ENCODE results near the gene PRPS1L1. TPM values are rescaled to one million over a fixed set of nuclear protein-coding genes. Genes with fewer than 3 reads are reported as not detected.
A peak's percentile ranks its signal among the peaks of the same experiment; 100 is the strongest.

Gene PRPS1L1
- polyA plus RNA-seq, 1 donor (not counting 4 experiments of a cell fraction or from before 2014, with no cell fraction given): not detected

DNA sequence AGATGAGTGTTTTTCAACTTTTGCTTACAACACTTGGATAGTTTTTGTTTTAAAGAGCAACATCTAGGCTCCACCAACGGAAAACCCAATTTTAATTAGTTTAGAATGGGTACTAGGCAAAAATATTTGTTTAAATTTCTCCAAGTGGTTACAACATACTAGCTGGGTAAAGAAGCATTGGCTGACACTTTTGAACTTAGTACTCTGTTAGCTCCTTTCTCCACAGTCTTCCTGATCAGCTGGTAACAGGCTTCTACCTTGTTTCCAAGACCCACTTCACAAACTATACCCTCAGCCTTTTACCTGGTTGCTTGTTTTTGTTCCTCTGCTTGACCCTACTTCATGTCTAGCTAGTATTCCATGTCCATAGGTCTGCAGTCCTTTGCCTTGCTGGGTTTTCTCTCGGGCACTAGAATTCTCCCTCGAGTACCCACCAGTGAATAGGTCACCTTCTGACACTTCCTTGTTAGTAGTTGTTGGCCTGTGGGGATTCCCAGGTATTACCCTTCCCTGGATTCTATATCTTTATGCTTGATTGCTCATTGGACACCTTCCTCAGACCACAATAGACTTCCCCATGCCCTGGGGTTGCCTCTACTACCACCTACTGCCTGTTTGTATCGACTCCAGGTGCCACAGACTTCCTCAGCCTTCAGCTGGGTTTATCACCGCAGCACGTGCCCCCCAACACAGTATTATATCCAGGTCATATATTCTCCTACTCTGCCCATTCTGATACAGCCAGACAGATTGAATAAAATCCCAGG, 42.0 kb downstream of the PRPS1L1 start:
- FAIRE-seq: no peak

GRCh38 chr7:17984288-17984687, 43.4 kb downstream of the PRPS1L1 start:
- no peak overlapping the region for H3K9ac ChIP-seq (ENCODE audit: control insufficient read depth, extremely low read depth, insufficient read depth, low read length)
- no peaks in the 10 kb centered on the region for H3K79me2 ChIP-seq (ENCODE audit: control insufficient read depth, insufficient read depth, low read length)
- no peaks in the 10 kb centered on the region for H3K9me1 ChIP-seq (ENCODE audit: control insufficient read depth, extremely low read depth, insufficient read depth, low read length)
- no peak for DNase-seq (ENCODE audit: low read depth, low spot score)
- no peaks in the 10 kb centered on the region for H3K27me3 ChIP-seq (ENCODE audit: control insufficient read depth, extremely low read depth, insufficient read depth, low read length)
- FAIRE-seq: no peak
- no peak overlapping the region for H3K4me3 ChIP-seq (ENCODE audit: control insufficient read depth in 2 of 3, extremely low read depth in 1 of 3, insufficient read depth in 2 of 3, low read depth in 1 of 3, low read length in 3 of 3)
- H3K36me3 ChIP-seq (ENCODE audit: control insufficient read depth in 2 of 2, extremely low read depth in 1 of 2, insufficient read depth in 2 of 2, low read length in 2 of 2): no peaks in the 10 kb centered on the region
- TF ChIP-seq CTCF (optimal IDR thresholded peaks at IDR 0.05 in 1 of 3, IDR thresholded peaks at IDR 0.05 in 1 of 3, conservative IDR thresholded peaks at IDR 0.05 in 1 of 3; ENCODE audit: extremely low read depth in 1 of 3, insufficient read depth in 2 of 3, low read length in 3 of 3) (no peak), EZH2 (IDR thresholded peaks at IDR 0.05; ENCODE audit: low read length) (no peak)
- H3K9me3 ChIP-seq (ENCODE audit: control insufficient read depth, low read depth, low read length): no peaks in the 10 kb centered on the region
- H2AFZ ChIP-seq (ENCODE audit: control insufficient read depth, low read length): no peak overlapping the region
- dilution Hi-C loops (cut with MboI; ENCODE audit: extremely low pct_ligation_motif_present, low sequenced_read_pairs): no loop called here
- H3K27ac ChIP-seq (ENCODE audit: control insufficient read depth, insufficient read depth, low read length): no peak overlapping the region
- peaks cover 10% of the 10 kb centered on the region for H3K4me1 ChIP-seq (ENCODE audit: control insufficient read depth, extremely low read depth, insufficient read depth, low read length)
- H3K4me2 ChIP-seq (ENCODE audit: control insufficient read depth, extremely low read depth, insufficient read depth, low read depth, low read length): no peak overlapping the region
- no peaks in the 10 kb centered on the region for H4K20me1 ChIP-seq (ENCODE audit: control insufficient read depth, extremely low read depth, insufficient read depth, low read length)

More for the DNA sequence above, 42.0 kb downstream of the PRPS1L1 start:
- no peaks in the 10 kb centered on the region for H3K9me1 ChIP-seq (ENCODE audit: control insufficient read depth, extremely low read depth, insufficient read depth, low read length)
- H3K79me2 ChIP-seq (ENCODE audit: control insufficient read depth, insufficient read depth, low read length): no peaks in the 10 kb centered on the region
- no peak overlapping the region for H3K27ac ChIP-seq (ENCODE audit: control insufficient read depth, insufficient read depth, low read length)
- no peak for DNase-seq (ENCODE audit: low read depth, low spot score)
- H3K4me3 ChIP-seq (ENCODE audit: control insufficient read depth in 2 of 3, extremely low read depth in 1 of 3, insufficient read depth in 2 of 3, low read depth in 1 of 3, low read length in 3 of 3): no peak overlapping the region
- H3K4me1 ChIP-seq (ENCODE audit: control insufficient read depth, extremely low read depth, insufficient read depth, low read length): peaks cover 10% of the 10 kb centered on the region
- H3K27me3 ChIP-seq (ENCODE audit: control insufficient read depth, extremely low read depth, insufficient read depth, low read length): no peaks in the 10 kb centered on the region
- H3K4me2 ChIP-seq (ENCODE audit: control insufficient read depth, extremely low read depth, insufficient read depth, low read depth, low read length): no peak overlapping the region
- no peak overlapping the region for H2AFZ ChIP-seq (ENCODE audit: control insufficient read depth, low read length)
- no peak overlapping the region for H3K9ac ChIP-seq (ENCODE audit: control insufficient read depth, extremely low read depth, insufficient read depth, low read length)
- no peaks in the 10 kb centered on the region for H3K36me3 ChIP-seq (ENCODE audit: control insufficient read depth in 2 of 2, extremely low read depth in 1 of 2, insufficient read depth in 2 of 2, low read length in 2 of 2)
- peak in 1 of 3 experiments; percentile 36 for TF ChIP-seq CTCF (optimal IDR thresholded peaks at IDR 0.05 in 1 of 3, IDR thresholded peaks at IDR 0.05 in 1 of 3, conservative IDR thresholded peaks at IDR 0.05 in 1 of 3; ENCODE audit: extremely low read depth in 1 of 3, insufficient read depth in 2 of 3, low read length in 3 of 3)
- no peak for TF ChIP-seq EZH2 (IDR thresholded peaks at IDR 0.05; ENCODE audit: low read length)
- no peaks in the 10 kb centered on the region for H3K9me3 ChIP-seq (ENCODE audit: control insufficient read depth, low read depth, low read length)
- dilution Hi-C loops (cut with MboI; ENCODE audit: extremely low pct_ligation_motif_present, low sequenced_read_pairs): no loop called here
- no peaks in the 10 kb centered on the region for H4K20me1 ChIP-seq (ENCODE audit: control insufficient read depth, extremely low read depth, insufficient read depth, low read length)
